ENCODE results near the gene RABGAP1L. TPM values are rescaled to one million over a fixed set of nuclear protein-coding genes. Genes with fewer than 3 reads are reported as not detected.

RABGAP1L gene
- polyA plus RNA-seq, 1 donor (not counting 4 experiments of a cell fraction or from before 2014, with no cell fraction given), result 24.2 TPM

GRCh38 chr1:174413632-174414031, 254.3 kb downstream of the RABGAP1L start:
- H3K9ac ChIP-seq (ENCODE audit: control insufficient read depth, extremely low read depth, insufficient read depth, low read length), result no peak overlapping the region
- H3K9me1 ChIP-seq (ENCODE audit: control insufficient read depth, extremely low read depth, insufficient read depth, low read length), result no peaks in the 10 kb centered on the region
- H3K4me1 ChIP-seq (ENCODE audit: control insufficient read depth, extremely low read depth, insufficient read depth, low read length), result no peaks in the 10 kb centered on the region
- no peak overlapping the region for H3K27ac ChIP-seq (ENCODE audit: control insufficient read depth, insufficient read depth, low read length)
- dilution Hi-C loops (cut with MboI; ENCODE audit: extremely low pct_ligation_motif_present, low sequenced_read_pairs), result no loop called here
- TF ChIP-seq, protein P1, sequence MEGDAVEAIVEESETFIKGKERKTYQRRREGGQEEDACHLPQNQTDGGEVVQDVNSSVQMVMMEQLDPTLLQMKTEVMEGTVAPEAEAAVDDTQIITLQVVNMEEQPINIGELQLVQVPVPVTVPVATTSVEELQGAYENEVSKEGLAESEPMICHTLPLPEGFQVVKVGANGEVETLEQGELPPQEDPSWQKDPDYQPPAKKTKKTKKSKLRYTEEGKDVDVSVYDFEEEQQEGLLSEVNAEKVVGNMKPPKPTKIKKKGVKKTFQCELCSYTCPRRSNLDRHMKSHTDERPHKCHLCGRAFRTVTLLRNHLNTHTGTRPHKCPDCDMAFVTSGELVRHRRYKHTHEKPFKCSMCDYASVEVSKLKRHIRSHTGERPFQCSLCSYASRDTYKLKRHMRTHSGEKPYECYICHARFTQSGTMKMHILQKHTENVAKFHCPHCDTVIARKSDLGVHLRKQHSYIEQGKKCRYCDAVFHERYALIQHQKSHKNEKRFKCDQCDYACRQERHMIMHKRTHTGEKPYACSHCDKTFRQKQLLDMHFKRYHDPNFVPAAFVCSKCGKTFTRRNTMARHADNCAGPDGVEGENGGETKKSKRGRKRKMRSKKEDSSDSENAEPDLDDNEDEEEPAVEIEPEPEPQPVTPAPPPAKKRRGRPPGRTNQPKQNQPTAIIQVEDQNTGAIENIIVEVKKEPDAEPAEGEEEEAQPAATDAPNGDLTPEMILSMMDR (optimal IDR thresholded peaks at IDR 0.05 in 1 of 3, IDR thresholded peaks at IDR 0.05 in 1 of 3, conservative IDR thresholded peaks at IDR 0.05 in 1 of 3; ENCODE audit: extremely low read depth in 1 of 3, insufficient read depth in 2 of 3, low read length in 3 of 3), result no peak
- no peak for TF ChIP-seq EZH2 (IDR thresholded peaks at IDR 0.05; ENCODE audit: low read length)
- H3K36me3 ChIP-seq (ENCODE audit: control insufficient read depth in 2 of 2, extremely low read depth in 1 of 2, insufficient read depth in 2 of 2, low read length in 2 of 2), result no peaks in the 10 kb centered on the region
- H3K9me3 ChIP-seq (ENCODE audit: control insufficient read depth, low read depth, low read length), result no peaks in the 10 kb centered on the region
- peaks cover 2% of the 10 kb centered on the region for H3K79me2 ChIP-seq (ENCODE audit: control insufficient read depth, insufficient read depth, low read length)
- FAIRE-seq, result no peak
- H4K20me1 ChIP-seq (ENCODE audit: control insufficient read depth, extremely low read depth, insufficient read depth, low read length), result no peaks in the 10 kb centered on the region
- no peak overlapping the region for H2AFZ ChIP-seq (ENCODE audit: control insufficient read depth, low read length)
- no peak for DNase-seq (ENCODE audit: low read depth, low spot score)
- no peak overlapping the region for H3K4me3 ChIP-seq (ENCODE audit: control insufficient read depth in 2 of 3, extremely low read depth in 1 of 3, insufficient read depth in 2 of 3, low read depth in 1 of 3, low read length in 3 of 3)
- no peaks in the 10 kb centered on the region for H3K27me3 ChIP-seq (ENCODE audit: control insufficient read depth, extremely low read depth, insufficient read depth, low read length)
- no peak overlapping the region for H3K4me2 ChIP-seq (ENCODE audit: control insufficient read depth, extremely low read depth, insufficient read depth, low read depth, low read length)

GRCh38 chr1:174414203-174414602, 254.9 kb downstream of the RABGAP1L start:
- Histone ChIP-seq H3K27me3 (ENCODE audit: control insufficient read depth, extremely low read depth, insufficient read depth, low read length) (no peaks in the 10 kb centered on the region), H3K27ac (ENCODE audit: control insufficient read depth, insufficient read depth, low read length) (no peak overlapping the region), H3K9ac (ENCODE audit: control insufficient read depth, extremely low read depth, insufficient read depth, low read length) (no peak overlapping the region), H4K20me1 (ENCODE audit: control insufficient read depth, extremely low read depth, insufficient read depth, low read length) (no peaks in the 10 kb centered on the region), H3K4me2 (ENCODE audit: control insufficient read depth, extremely low read depth, insufficient read depth, low read depth, low read length) (no peak overlapping the region), H3K4me1 (ENCODE audit: control insufficient read depth, extremely low read depth, insufficient read depth, low read length) (no peaks in the 10 kb centered on the region), H2AFZ (ENCODE audit: control insufficient read depth, low read length) (no peak overlapping the region), H3K9me3 (ENCODE audit: control insufficient read depth, low read depth, low read length) (no peaks in the 10 kb centered on the region), H3K9me1 (ENCODE audit: control insufficient read depth, extremely low read depth, insufficient read depth, low read length) (no peaks in the 10 kb centered on the region), H3K36me3 (ENCODE audit: control insufficient read depth in 2 of 2, extremely low read depth in 1 of 2, insufficient read depth in 2 of 2, low read length in 2 of 2) (no peaks in the 10 kb centered on the region), H3K4me3 (ENCODE audit: control insufficient read depth in 2 of 3, extremely low read depth in 1 of 3, insufficient read depth in 2 of 3, low read depth in 1 of 3, low read length in 3 of 3) (no peak overlapping the region), H3K79me2 (ENCODE audit: control insufficient read depth, insufficient read depth, low read length) (peaks cover 2% of the 10 kb centered on the region)
- DNase-seq (ENCODE audit: low read depth, low spot score) (no peak), FAIRE-seq (no peak)
- TF ChIP-seq, protein P1 (optimal IDR thresholded peaks at IDR 0.05 in 1 of 3, IDR thresholded peaks at IDR 0.05 in 1 of 3, conservative IDR thresholded peaks at IDR 0.05 in 1 of 3; ENCODE audit: extremely low read depth in 1 of 3, insufficient read depth in 2 of 3, low read length in 3 of 3), result no peak
- TF ChIP-seq EZH2 (IDR thresholded peaks at IDR 0.05; ENCODE audit: low read length), result no peak
- dilution Hi-C loops (cut with MboI; ENCODE audit: extremely low pct_ligation_motif_present, low sequenced_read_pairs), result no loop called here

Measured in keratinocyte (primary cell).